ENCODE results near the gene ARL5B.
A peak's percentile ranks its signal among the peaks of the same experiment; 100 is the strongest.

ARL5B gene

DNA sequence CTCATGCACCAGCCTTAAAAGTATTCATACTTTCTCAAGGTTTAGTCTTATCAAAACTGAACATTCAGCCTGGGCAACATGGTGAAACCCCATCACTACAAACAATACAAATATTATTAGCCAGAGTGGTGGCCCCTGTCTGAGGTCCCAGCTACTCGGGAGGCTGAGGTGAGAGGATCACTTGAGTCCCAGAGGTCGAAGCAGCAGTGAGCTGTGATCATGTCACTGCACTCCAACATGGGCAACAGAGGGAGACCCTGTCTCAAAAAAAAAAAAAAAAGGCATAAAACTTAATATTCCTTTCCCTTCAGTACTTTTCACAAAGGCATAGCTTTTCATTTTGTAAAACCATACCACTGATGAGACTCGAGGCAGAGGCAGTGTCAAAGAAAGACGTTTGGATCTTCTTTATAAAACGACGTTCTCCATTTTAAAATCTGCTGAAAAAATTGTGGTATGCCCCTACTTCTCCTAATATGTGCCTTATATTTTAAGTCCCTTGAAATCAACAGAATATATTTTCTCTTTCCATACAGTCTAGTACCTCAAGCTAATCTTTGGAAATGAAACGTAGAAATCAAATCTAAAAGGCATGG lies 9.8 kb upstream of the ARL5B start:
- Histone ChIP-seq H2AFZ (ENCODE audit: low read length) (no peak overlapping the region), H3F3A (ENCODE audit: insufficient read depth, low read length) (0 out of 2 replicates have a peak, but pooled peaks cover 5% of the 10 kb centered on the region), H3K4me1 (ENCODE audit: insufficient read depth, low read length, severe bottlenecking) (peaks cover 31% of the 10 kb centered on the region), H3K79me2 (ENCODE audit: insufficient read depth, low read length) (peaks cover 31% of the 10 kb centered on the region), H3K9me3 (ENCODE audit: low read length) (no peaks in the 10 kb centered on the region), H3K4me2 (ENCODE audit: low read length) (peak overlapping the region; percentile 75), H3K9me2 (ENCODE audit: low read depth, low read length) (no peaks in the 10 kb centered on the region), H3K27me3 (ENCODE audit: insufficient read depth, low read length) (no peaks in the 10 kb centered on the region), H4K20me1 (ENCODE audit: insufficient read depth, low read length) (no peaks in the 10 kb centered on the region), H3K36me3 (ENCODE audit: insufficient read depth, low read length) (peaks cover 25% of the 10 kb centered on the region), H3K27ac (ENCODE audit: low read depth, low read length, poor library complexity, severe bottlenecking) (peak overlapping the region; percentile 79), H3K4me3 (ENCODE audit: low read depth, low read length, poor library complexity, severe bottlenecking) (peak overlapping the region; percentile 94), H3K9ac (ENCODE audit: low read length) (peak overlapping the region; percentile 91)
- TF ChIP-seq EZH2 (IDR thresholded peaks at IDR 0.05; ENCODE audit: borderline replicate concordance, low read length): no peak
- TF ChIP-seq CTCF (IDR thresholded peaks at IDR 0.05; ENCODE audit: low read length): no peak

DNA sequence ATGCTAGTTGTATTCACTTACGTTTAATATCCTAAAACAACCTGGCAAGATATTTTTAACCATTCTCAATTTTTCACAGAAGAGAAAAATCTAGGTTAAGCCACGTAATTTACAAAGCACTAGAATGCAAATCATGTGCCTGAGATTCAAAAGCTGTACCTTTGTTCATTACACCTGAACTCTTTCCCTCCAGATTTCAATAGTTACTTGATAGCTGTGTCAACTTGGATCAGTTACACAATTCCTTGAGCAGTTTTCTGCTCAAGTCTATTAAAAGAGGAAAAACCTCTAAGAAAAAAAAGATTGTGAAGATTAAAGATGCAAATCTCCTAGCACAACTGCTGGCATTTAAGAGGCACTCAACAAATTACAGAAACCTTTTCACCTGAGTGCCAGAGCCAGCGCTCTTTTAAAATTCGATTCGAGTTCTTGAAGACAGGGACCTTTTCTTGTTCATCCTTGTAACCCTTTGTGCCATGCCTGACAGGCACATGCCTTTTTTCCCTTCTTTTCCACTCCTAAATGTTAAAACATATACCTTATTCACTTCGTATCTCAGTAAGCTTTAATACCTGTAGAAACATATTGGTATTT lies 8.7 kb upstream of the ARL5B start:
- no peaks in the 10 kb centered on the region for H3K9me2 ChIP-seq (ENCODE audit: low read depth, low read length)
- no peaks in the 10 kb centered on the region for H4K20me1 ChIP-seq (ENCODE audit: insufficient read depth, low read length)
- H3K36me3 ChIP-seq (ENCODE audit: insufficient read depth, low read length): peaks cover 22% of the 10 kb centered on the region
- no peaks in the 10 kb centered on the region for H3K9me3 ChIP-seq (ENCODE audit: low read length)
- peaks cover 31% of the 10 kb centered on the region for H3K79me2 ChIP-seq (ENCODE audit: insufficient read depth, low read length)
- peak overlapping the region; percentile 75 for H3K4me2 ChIP-seq (ENCODE audit: low read length)
- peak overlapping the region; percentile 79 for H3K27ac ChIP-seq (ENCODE audit: low read depth, low read length, poor library complexity, severe bottlenecking)
- H3F3A ChIP-seq (ENCODE audit: insufficient read depth, low read length): 0 out of 2 replicates have a peak, but pooled peaks cover 5% of the 10 kb centered on the region
- H3K27me3 ChIP-seq (ENCODE audit: insufficient read depth, low read length): no peaks in the 10 kb centered on the region
- no peak overlapping the region for H2AFZ ChIP-seq (ENCODE audit: low read length)
- no peak for TF ChIP-seq CTCF (IDR thresholded peaks at IDR 0.05; ENCODE audit: low read length)
- TF ChIP-seq EZH2 (IDR thresholded peaks at IDR 0.05; ENCODE audit: borderline replicate concordance, low read length): no peak
- peak overlapping the region; percentile 94 for H3K4me3 ChIP-seq (ENCODE audit: low read depth, low read length, poor library complexity, severe bottlenecking)
- peak overlapping the region; percentile 91 for H3K9ac ChIP-seq (ENCODE audit: low read length)
- H3K4me1 ChIP-seq (ENCODE audit: insufficient read depth, low read length, severe bottlenecking): peaks cover 31% of the 10 kb centered on the region

DNA sequence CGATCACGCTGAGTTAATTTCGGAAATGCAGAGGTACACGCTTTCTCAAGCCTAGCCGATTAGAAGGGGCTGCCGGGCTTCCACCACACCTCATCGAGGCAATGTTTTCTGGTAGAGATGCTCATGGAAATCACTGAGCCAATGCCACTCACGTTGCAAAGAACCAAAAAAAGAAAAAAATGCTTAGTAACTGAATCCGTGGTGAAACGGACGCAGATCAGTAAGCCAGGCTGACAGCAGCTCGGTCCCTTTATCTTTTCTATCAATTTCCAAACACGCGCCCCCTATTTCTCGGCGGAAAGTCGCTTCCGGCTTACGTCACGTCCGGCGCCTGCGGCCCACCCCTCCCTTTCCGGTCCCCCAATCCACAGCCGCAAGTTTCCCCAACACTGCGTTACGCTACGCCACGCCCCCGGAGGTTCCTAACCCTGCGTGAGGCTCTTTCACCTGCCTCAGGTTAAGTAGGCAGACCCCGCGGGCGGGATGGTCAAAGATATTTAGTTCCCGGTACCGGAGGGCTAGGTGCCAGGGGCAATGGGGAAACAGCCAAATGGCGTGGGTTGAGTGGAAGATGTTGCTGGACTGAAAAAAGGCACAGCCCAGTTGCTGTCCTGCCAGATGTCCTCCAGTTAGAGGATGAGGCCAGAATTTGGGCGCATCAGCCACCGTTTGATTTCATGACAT lies 7.8 kb upstream of the ARL5B start, which contains the start of gene NSUN6:
TSS of gene NSUN6 (minus strand) at position 264 of the 684 bp plus-strand sequence. CDS start 384 bp downstream, outside the sequence.
- Histone ChIP-seq H2AFZ (ENCODE audit: low read length) (no peak within 1 kb of the TSS), H3F3A (ENCODE audit: insufficient read depth, low read length) (0 out of 2 replicates have a peak, but pooled peaks cover 5% of the 10 kb centered on the region), H3K4me1 (ENCODE audit: insufficient read depth, low read length, severe bottlenecking) (peaks cover 31% of the 10 kb centered on the region), H3K9me3 (ENCODE audit: low read length) (no peaks in the 10 kb centered on the region), H3K9ac (ENCODE audit: low read length) (peak within 1 kb of the TSS; percentile 91), H4K20me1 (ENCODE audit: insufficient read depth, low read length) (no peaks in the 10 kb centered on the region), H3K36me3 (ENCODE audit: insufficient read depth, low read length) (peaks cover 14% of the 10 kb centered on the region), H3K9me2 (ENCODE audit: low read depth, low read length) (no peaks in the 10 kb centered on the region), H3K79me2 (ENCODE audit: insufficient read depth, low read length) (peaks cover 31% of the 10 kb centered on the region), H3K27me3 (ENCODE audit: insufficient read depth, low read length) (no peaks in the 10 kb centered on the region), H3K4me3 (ENCODE audit: low read depth, low read length, poor library complexity, severe bottlenecking) (peak within 1 kb of the TSS; percentile 94), H3K4me2 (ENCODE audit: low read length) (peak within 1 kb of the TSS; percentile 75), H3K27ac (ENCODE audit: low read depth, low read length, poor library complexity, severe bottlenecking) (peak within 1 kb of the TSS; percentile 79)
- TF ChIP-seq EZH2 (IDR thresholded peaks at IDR 0.05; ENCODE audit: borderline replicate concordance, low read length) (no peak), CTCF (IDR thresholded peaks at IDR 0.05; ENCODE audit: low read length) (no peak)
